ENCODE results near the gene MRPS17.

GRCh38 chr7:55962014-55962413, 10.3 kb downstream of the MRPS17 start:
- no peak for TF ChIP-seq CTCF (IDR thresholded peaks at IDR 0.05; ENCODE audit: insufficient read depth, low read length, poor library complexity, severe bottlenecking)
- TF ChIP-seq EZH2phosphoT487 (conservative IDR thresholded peaks at IDR 0.05; ENCODE audit: low read length): no peak
